DMS53 (cell line): Measurements from ENCODE around the gene TRABD2A.

Source experiments
- DNase-seq: peaks from one replicate; lab custom pipeline; 2025; lab: John Stamatoyannopoulos, UW

Gene TRABD2A

GRCh38 chr2:84850471-84850870 lies 30.4 kb downstream of the TRABD2A start:
- DNase-seq = no peak

- DNase-seq = no peak
These were observed 31.5 kb downstream of the TRABD2A start for GRCh38 chr2:84849271-84849952.

GRCh38 chr2:84847326-84848050 lies 33.4 kb downstream of the TRABD2A start:
- no peak for DNase-seq

GRCh38 chr2:84846741-84847142 lies 34.1 kb downstream of the TRABD2A start:
- no peak for DNase-seq

GRCh38 chr2:84846041-84846663 lies 34.7 kb downstream of the TRABD2A start:
- no peak for DNase-seq

GRCh38 chr2:84844141-84844540 lies 36.7 kb downstream of the TRABD2A start:
- no peak for DNase-seq

GRCh38 chr2:84841577-84841976 lies 39.3 kb downstream of the TRABD2A start:
- DNase-seq = no peak

- DNase-seq = no peak
These were observed 40.6 kb downstream of the TRABD2A start for GRCh38 chr2:84840306-84840705.

- DNase-seq = no peak
These were observed 41.0 kb downstream of the TRABD2A start for GRCh38 chr2:84839851-84840250.

GRCh38 chr2:84838434-84839145 lies 42.3 kb downstream of the TRABD2A start:
- no peak for DNase-seq

- DNase-seq = no peak
These were observed 44.7 kb downstream of the TRABD2A start for GRCh38 chr2:84836215-84836614.

- no peak for DNase-seq
These were observed 47.3 kb downstream of the TRABD2A start for GRCh38 chr2:84833481-84834150.

GRCh38 chr2:84832772-84833461 lies 48.0 kb downstream of the TRABD2A start:
- DNase-seq = no peak

- DNase-seq = no peak
These were observed 50.0 kb downstream of the TRABD2A start for GRCh38 chr2:84830758-84831500.

GRCh38 chr2:84830095-84830494 lies 50.8 kb downstream of the TRABD2A start:
- peak; percentile 40 for DNase-seq

GRCh38 chr2:84829693-84830092 lies 51.2 kb downstream of the TRABD2A start:
- no peak for DNase-seq

GRCh38 chr2:84827978-84828575 lies 52.8 kb downstream of the TRABD2A start:
- no peak for DNase-seq

- no peak for DNase-seq
These were observed 57.1 kb downstream of the TRABD2A start for GRCh38 chr2:84823788-84824187.

- no peak for DNase-seq
These were observed 57.7 kb downstream of the TRABD2A start for GRCh38 chr2:84823229-84823628.

- DNase-seq = no peak
These were observed 59.1 kb downstream of the TRABD2A start for GRCh38 chr2:84821806-84822205.
